ENCODE data around the gene OTOL1. TPM values are rescaled to one million over a fixed set of nuclear protein-coding genes. Genes with fewer than 3 reads are reported as not detected.

The OTOL1 gene
- total and polyA plus RNA-seq, 2 donors from 2014 or later, result not detected

DNA sequence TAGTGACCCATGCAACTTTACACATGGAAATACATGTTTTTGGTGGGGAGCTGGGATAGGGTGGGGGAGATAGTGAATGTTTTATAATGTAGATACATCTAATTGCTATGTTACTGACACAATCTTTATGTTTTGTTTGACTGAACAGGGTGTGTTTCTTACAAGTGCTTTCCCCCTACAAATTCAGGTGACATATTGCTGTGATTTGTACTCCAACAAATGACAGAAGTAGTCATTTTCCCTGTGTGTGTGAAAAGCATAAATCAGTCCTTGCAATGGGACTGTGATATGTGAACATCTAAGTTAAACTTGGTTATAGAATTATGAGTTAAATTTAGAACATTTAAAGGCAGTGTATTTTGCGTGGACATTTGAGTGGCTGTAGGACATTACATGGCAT, 27.3 kb downstream of the OTOL1 start:
- intact Hi-C loops (cut with DNase I), result no loop called here
- no peaks in the 10 kb centered on the region for H3K9me3 ChIP-seq (ENCODE audit: control insufficient read depth in 2 of 3, insufficient read depth in 1 of 3, low read length in 3 of 3)
- no peaks in the 10 kb centered on the region for H3K27me3 ChIP-seq (ENCODE audit: control insufficient read depth, insufficient read depth, low read length)
- no peaks in the 10 kb centered on the region for H3K36me3 ChIP-seq (ENCODE audit: control insufficient read depth in 2 of 3, insufficient read depth in 3 of 3, low read length in 3 of 3)
- H3K27ac ChIP-seq (ENCODE audit: low read depth in 2 of 2, low read length in 2 of 2), result no peak overlapping the region
- no peak overlapping the region for H3K9ac ChIP-seq (ENCODE audit: low read length in 3 of 3)
- no peak for DNase-seq
- TF ChIP-seq CTCF (IDR thresholded peaks at IDR 0.05; ENCODE audit: borderline replicate concordance, extremely low read depth, insufficient read depth), result no peak
- H3K4me3 ChIP-seq (ENCODE audit: low read length in 3 of 3), result no peak overlapping the region
- FAIRE-seq, result no peak
- H3K4me1 ChIP-seq (ENCODE audit: control insufficient read depth in 2 of 3, insufficient read depth in 2 of 3, low read depth in 1 of 3, low read length in 3 of 3), result no peaks in the 10 kb centered on the region

DNA sequence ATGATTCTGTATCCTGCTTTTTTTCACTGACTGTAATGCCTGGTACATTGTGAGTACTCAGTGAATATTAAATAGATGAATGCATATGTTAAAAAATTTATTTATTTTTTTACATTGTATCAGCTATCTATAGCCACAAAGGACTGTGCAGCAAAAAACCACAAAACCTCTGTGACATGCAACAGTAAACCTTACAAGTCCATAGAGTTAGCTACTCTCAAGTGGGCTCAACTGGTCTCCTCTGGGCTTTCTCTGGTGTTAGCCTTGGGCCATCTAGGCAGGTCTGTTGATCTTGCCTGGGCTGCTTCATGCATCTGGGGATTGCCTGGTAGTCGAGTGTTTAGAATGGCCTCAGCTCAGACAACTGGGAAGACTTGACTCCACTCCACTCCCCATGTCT, 35.3 kb downstream of the OTOL1 start:
- intact Hi-C loops (cut with DNase I), result no loop called here
- no peak overlapping the region for H3K4me3 ChIP-seq (ENCODE audit: low read length in 3 of 3)
- H3K27ac ChIP-seq (ENCODE audit: low read depth in 2 of 2, low read length in 2 of 2), result no peak overlapping the region
- H3K4me1 ChIP-seq (ENCODE audit: control insufficient read depth in 2 of 3, insufficient read depth in 2 of 3, low read depth in 1 of 3, low read length in 3 of 3), result no peaks in the 10 kb centered on the region
- FAIRE-seq, result no peak
- TF ChIP-seq CTCF (IDR thresholded peaks at IDR 0.05; ENCODE audit: borderline replicate concordance, extremely low read depth, insufficient read depth), result no peak
- H3K9ac ChIP-seq (ENCODE audit: low read length in 3 of 3), result no peak overlapping the region
- H3K9me3 ChIP-seq (ENCODE audit: control insufficient read depth in 2 of 3, insufficient read depth in 1 of 3, low read length in 3 of 3), result no peaks in the 10 kb centered on the region
- no peaks in the 10 kb centered on the region for H3K27me3 ChIP-seq (ENCODE audit: control insufficient read depth, insufficient read depth, low read length)
- DNase-seq, result no peak
- H3K36me3 ChIP-seq (ENCODE audit: control insufficient read depth in 2 of 3, insufficient read depth in 3 of 3, low read length in 3 of 3), result no peaks in the 10 kb centered on the region

GRCh38 chr3:161540594-161540993, 44.0 kb downstream of the OTOL1 start:
- no peaks in the 10 kb centered on the region for H3K9me3 ChIP-seq (ENCODE audit: control insufficient read depth in 2 of 3, insufficient read depth in 1 of 3, low read length in 3 of 3)
- no peak overlapping the region for H3K4me3 ChIP-seq (ENCODE audit: low read length in 3 of 3)
- no peaks in the 10 kb centered on the region for H3K36me3 ChIP-seq (ENCODE audit: control insufficient read depth in 2 of 3, insufficient read depth in 3 of 3, low read length in 3 of 3)
- FAIRE-seq (no peak), DNase-seq (no peak)
- no peaks in the 10 kb centered on the region for H3K27me3 ChIP-seq (ENCODE audit: control insufficient read depth, insufficient read depth, low read length)
- H3K9ac ChIP-seq (ENCODE audit: low read length in 3 of 3), result no peak overlapping the region
- no peaks in the 10 kb centered on the region for H3K4me1 ChIP-seq (ENCODE audit: control insufficient read depth in 2 of 3, insufficient read depth in 2 of 3, low read depth in 1 of 3, low read length in 3 of 3)
- no peak overlapping the region for H3K27ac ChIP-seq (ENCODE audit: low read depth in 2 of 2, low read length in 2 of 2)
- intact Hi-C loops (cut with DNase I), result no loop called here
- TF ChIP-seq CTCF (IDR thresholded peaks at IDR 0.05; ENCODE audit: borderline replicate concordance, extremely low read depth, insufficient read depth), result no peak

DNA sequence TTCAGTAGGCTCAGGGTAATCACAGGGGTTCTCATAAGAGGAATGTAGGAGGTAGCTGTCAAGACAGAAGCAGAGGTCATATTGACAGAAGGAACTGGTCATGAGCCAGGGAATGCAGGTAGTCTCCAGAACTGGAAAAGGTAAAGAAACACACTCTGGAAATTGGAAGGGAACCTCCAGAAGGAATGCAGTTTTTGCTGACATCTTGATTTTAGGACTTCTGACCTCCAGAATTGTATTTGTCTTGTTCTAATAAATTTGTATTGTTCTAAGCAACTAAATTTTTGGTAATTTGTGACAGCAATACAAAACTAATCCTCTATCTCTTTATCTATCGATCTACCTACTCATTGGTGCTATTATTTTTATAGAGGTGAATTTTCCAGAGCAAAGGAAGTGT, 49.2 kb downstream of the OTOL1 start:
- no peak overlapping the region for H3K9ac ChIP-seq (ENCODE audit: low read length in 3 of 3)
- H3K27ac ChIP-seq (ENCODE audit: low read depth in 2 of 2, low read length in 2 of 2), result no peak overlapping the region
- intact Hi-C loops (cut with DNase I), result no loop called here
- H3K4me1 ChIP-seq (ENCODE audit: control insufficient read depth in 2 of 3, insufficient read depth in 2 of 3, low read depth in 1 of 3, low read length in 3 of 3), result no peaks in the 10 kb centered on the region
- DNase-seq (no peak), FAIRE-seq (no peak)
- H3K36me3 ChIP-seq (ENCODE audit: control insufficient read depth in 2 of 3, insufficient read depth in 3 of 3, low read length in 3 of 3), result no peaks in the 10 kb centered on the region
- TF ChIP-seq CTCF (IDR thresholded peaks at IDR 0.05; ENCODE audit: borderline replicate concordance, extremely low read depth, insufficient read depth), result no peak
- H3K9me3 ChIP-seq (ENCODE audit: control insufficient read depth in 2 of 3, insufficient read depth in 1 of 3, low read length in 3 of 3), result no peaks in the 10 kb centered on the region
- no peak overlapping the region for H3K4me3 ChIP-seq (ENCODE audit: low read length in 3 of 3)
- no peaks in the 10 kb centered on the region for H3K27me3 ChIP-seq (ENCODE audit: control insufficient read depth, insufficient read depth, low read length)
